Mesendoderm (in vitro differentiated cells): ENCODE results near the gene KRTAP5-6.

Experiments used
- DNase-seq: peaks from one replicate; pipeline ENCODE4 v3.0.0; 2013
- H2AK5ac ChIP-seq: 2 replicates; pipeline ENCODE4 v1.6.1; 2013; ENCODE audit warnings: low read length, inconsistent platforms
- H2BK120ac ChIP-seq: 2 replicates; pipeline ENCODE4 v1.6.1; 2013; ENCODE audit warnings: low read depth, mild to moderate bottlenecking, low read length, moderate library complexity, mixed read lengths
- H2BK15ac ChIP-seq: replicated peaks from 2 replicates; pipeline ENCODE4 v1.6.1; 2013; ENCODE audit warnings: low read depth, mild to moderate bottlenecking, moderate library complexity
- H2BK5ac ChIP-seq: 2 replicates; pipeline ENCODE4 v1.6.1; 2013; ENCODE audit warnings: low read length, inconsistent platforms
- H3K18ac ChIP-seq: 2 replicates; pipeline ENCODE4 v1.6.1; 2013; ENCODE audit warnings: mild to moderate bottlenecking, low read length, mixed read lengths
- H3K23ac ChIP-seq: one replicate; pipeline ENCODE4 v1.6.1; 2013; ENCODE audit warnings: low read length
- H3K27ac ChIP-seq: 2 replicates; pipeline ENCODE4 v1.5.1; 2013; ENCODE audit warnings: low read depth, mild to moderate bottlenecking, inconsistent platforms, low read length, moderate library complexity
- H3K27me3 ChIP-seq: 2 replicates; pipeline ENCODE4 v1.6.1; 2013; ENCODE audit warnings: low read length, control low read depth, mild to moderate bottlenecking, inconsistent platforms; ENCODE audit not compliant: insufficient read depth, poor library complexity
- H3K36me3 ChIP-seq: 2 replicates; pipeline ENCODE4 v1.6.1; 2013; ENCODE audit warnings: low read length, inconsistent platforms; ENCODE audit not compliant: control insufficient read depth, insufficient read depth
- H3K4ac ChIP-seq: one replicate; pipeline ENCODE4 v1.6.1; 2013; ENCODE audit warnings: low read depth, mild to moderate bottlenecking, low read length, moderate library complexity
- H3K4me1 ChIP-seq: 2 replicates; pipeline ENCODE4 v1.6.1; 2013; ENCODE audit warnings: low read depth, low read length, inconsistent platforms; ENCODE audit not compliant: control insufficient read depth
- H3K4me2 ChIP-seq: 2 replicates; pipeline ENCODE4 v1.6.1; 2013; ENCODE audit warnings: low read length
- H3K4me3 ChIP-seq: 2 replicates; pipeline ENCODE4 v1.5.1; 2013; ENCODE audit warnings: mild to moderate bottlenecking, low read length
- H3K56ac ChIP-seq: one replicate; pipeline ENCODE4 v1.6.1; 2013; ENCODE audit warnings: low read length
- H3K79me1 ChIP-seq: 2 replicates; pipeline ENCODE4 v1.6.1; 2013; ENCODE audit warnings: low read length, inconsistent platforms
- H3K79me2 ChIP-seq: 2 replicates; pipeline ENCODE4 v1.6.1; 2013; ENCODE audit warnings: mild to moderate bottlenecking, low read length; ENCODE audit not compliant: control insufficient read depth, insufficient read depth
- H3K9ac ChIP-seq: 2 replicates; pipeline ENCODE4 v1.6.1; 2013; ENCODE audit warnings: low read length, inconsistent platforms
- H4K5ac ChIP-seq: one replicate; pipeline ENCODE4 v1.6.1; 2013; ENCODE audit warnings: low read length
- H4K8ac ChIP-seq: one replicate; pipeline ENCODE4 v1.6.1; 2013; ENCODE audit warnings: low read depth, mild to moderate bottlenecking, control low read depth, low read length, moderate library complexity
- WGBS: extraction: QIAGEN DNeasy Blood & Tissue Kit; methylation state at CpG from one replicate; pipeline ENCODE4 v1.1.7; 2013; ENCODE audit warnings: low lambda C conversion rate, missing lambda C conversion rate; ENCODE audit not compliant: insufficient coverage; ENCODE audit errors: extremely low coverage; 5-methylcytosine and 5-hydroxymethylcytosine counted together

The KRTAP5-6 gene

GRCh38 chr11:1695548-1696108, 1.4 kb upstream of the KRTAP5-6 start:
- no peak overlapping the region for H2BK5ac ChIP-seq
- H3K27ac ChIP-seq: no peak overlapping the region
- no peaks in the 10 kb centered on the region for H3K4me1 ChIP-seq
- H3K18ac ChIP-seq: no peak overlapping the region
- H2BK15ac ChIP-seq: no peak overlapping the region
- H3K4me3 ChIP-seq: no peak overlapping the region
- H3K27me3 ChIP-seq: no peaks in the 10 kb centered on the region
- no peaks in the 10 kb centered on the region for H3K79me2 ChIP-seq
- no peak overlapping the region for H3K4me2 ChIP-seq
- no peaks in the 10 kb centered on the region for H3K79me1 ChIP-seq
- no peak overlapping the region for H3K4ac ChIP-seq
- DNase-seq: no peak
- H3K36me3 ChIP-seq: no peaks in the 10 kb centered on the region
- no peak overlapping the region for H2BK120ac ChIP-seq
- no peak overlapping the region for H3K56ac ChIP-seq
- no peak overlapping the region for H2AK5ac ChIP-seq
- no peak overlapping the region for H3K9ac ChIP-seq
- WGBS: no CpG with 5 or more reads among the region's 3 CpGs
- H3K23ac ChIP-seq: no peak overlapping the region
- no peak overlapping the region for H4K5ac ChIP-seq
- H4K8ac ChIP-seq: no peak overlapping the region

GRCh38 chr11:1699771-1700170, 2.8 kb downstream of the KRTAP5-6 start:
- Histone ChIP-seq H3K23ac (no peak overlapping the region), H3K79me2 (no peaks in the 10 kb centered on the region), H4K5ac (no peak overlapping the region), H3K4me2 (no peak overlapping the region), H3K27me3 (no peaks in the 10 kb centered on the region), H3K36me3 (no peaks in the 10 kb centered on the region), H3K27ac (no peak overlapping the region), H3K4ac (no peak overlapping the region), H2BK5ac (no peak overlapping the region), H2AK5ac (no peak overlapping the region), H2BK15ac (no peak overlapping the region), H3K9ac (no peak overlapping the region), H3K4me1 (no peaks in the 10 kb centered on the region), H3K4me3 (no peak overlapping the region), H3K79me1 (no peaks in the 10 kb centered on the region), H3K18ac (no peak overlapping the region), H3K56ac (no peak overlapping the region), H2BK120ac (no peak overlapping the region), H4K8ac (no peak overlapping the region)
- WGBS: no CpG with 5 or more reads among the region's 5 CpGs
- no peak for DNase-seq

GRCh38 chr11:1701091-1701807, 4.3 kb downstream of the KRTAP5-6 start:
- no peaks in the 10 kb centered on the region for H3K79me2 ChIP-seq
- H2BK5ac ChIP-seq: no peak overlapping the region
- H3K4me1 ChIP-seq: no peaks in the 10 kb centered on the region
- H3K18ac ChIP-seq: no peak overlapping the region
- no peaks in the 10 kb centered on the region for H3K79me1 ChIP-seq
- H2BK120ac ChIP-seq: no peak overlapping the region
- no peak overlapping the region for H3K27ac ChIP-seq
- no peak overlapping the region for H3K4ac ChIP-seq
- no peak overlapping the region for H3K4me2 ChIP-seq
- no peak overlapping the region for H4K5ac ChIP-seq
- no peak overlapping the region for H3K23ac ChIP-seq
- H3K9ac ChIP-seq: no peak overlapping the region
- no peak overlapping the region for H2AK5ac ChIP-seq
- no peaks in the 10 kb centered on the region for H3K27me3 ChIP-seq
- H3K4me3 ChIP-seq: no peak overlapping the region
- no peak overlapping the region for H2BK15ac ChIP-seq
- H3K36me3 ChIP-seq: no peaks in the 10 kb centered on the region
- H3K56ac ChIP-seq: no peak overlapping the region
- WGBS: no CpG with 5 or more reads among the region's 10 CpGs
- no peak for DNase-seq
- H4K8ac ChIP-seq: no peak overlapping the region

- Histone ChIP-seq H3K79me1 (no peaks in the 10 kb centered on the region), H3K18ac (no peak overlapping the region), H4K5ac (no peak overlapping the region), H2BK120ac (no peak overlapping the region), H2BK5ac (no peak overlapping the region), H3K79me2 (no peaks in the 10 kb centered on the region), H3K56ac (no peak overlapping the region), H2BK15ac (no peak overlapping the region), H3K27me3 (no peaks in the 10 kb centered on the region), H3K27ac (no peak overlapping the region), H4K8ac (no peak overlapping the region), H3K9ac (no peak overlapping the region), H2AK5ac (no peak overlapping the region), H3K36me3 (no peaks in the 10 kb centered on the region), H3K4ac (no peak overlapping the region), H3K4me1 (no peaks in the 10 kb centered on the region), H3K23ac (no peak overlapping the region), H3K4me3 (no peak overlapping the region), H3K4me2 (no peak overlapping the region)
- no peak for DNase-seq
- no CpG with 5 or more reads among the region's 10 CpGs for WGBS
These were observed 5.5 kb downstream of the KRTAP5-6 start for GRCh38 chr11:1702506-1702905.

GRCh38 chr11:1703146-1703545, 6.2 kb downstream of the KRTAP5-6 start:
- H3K79me1 ChIP-seq: no peaks in the 10 kb centered on the region
- no CpG with 5 or more reads among the region's 6 CpGs for WGBS
- H3K4me2 ChIP-seq: no peak overlapping the region
- H3K23ac ChIP-seq: no peak overlapping the region
- peaks cover 2% of the 10 kb centered on the region for H3K27me3 ChIP-seq
- no peak overlapping the region for H4K5ac ChIP-seq
- no peak overlapping the region for H3K9ac ChIP-seq
- H2BK120ac ChIP-seq: no peak overlapping the region
- H3K27ac ChIP-seq: no peak overlapping the region
- H3K4me3 ChIP-seq: no peak overlapping the region
- no peaks in the 10 kb centered on the region for H3K4me1 ChIP-seq
- no peaks in the 10 kb centered on the region for H3K36me3 ChIP-seq
- no peak overlapping the region for H3K4ac ChIP-seq
- H3K18ac ChIP-seq: no peak overlapping the region
- H2BK5ac ChIP-seq: no peak overlapping the region
- no peak for DNase-seq
- no peak overlapping the region for H3K56ac ChIP-seq
- no peak overlapping the region for H2AK5ac ChIP-seq
- H4K8ac ChIP-seq: no peak overlapping the region
- no peaks in the 10 kb centered on the region for H3K79me2 ChIP-seq
- H2BK15ac ChIP-seq: no peak overlapping the region
